Uterus (tissue), 4 donors: ENCODE results near the gene EHF. TPM values are rescaled to one million over a fixed set of nuclear protein-coding genes. Genes with fewer than 3 reads are reported as not detected.

Experiments
- DNase-seq, 2 donors: peaks; one replicate each; pipeline ENCODE4 v3.0.0-alpha.2; 2019 to 2020
- H3K27ac ChIP-seq, 2 donors: fragments of 200-600 bp; sonication (generic); 1 replicate in 1 of 2; 2 replicates in 1 of 2; pipeline ENCODE4 v1.5.1; 2016 to 2018
- H3K27me3 ChIP-seq, 2 donors: fragments of 200-600 bp; sonication (generic); one replicate each; pipeline ENCODE4 v1.5.1; 2018 to 2019; ENCODE audit warnings: control low read depth in 1 of 2
- H3K36me3 ChIP-seq, 2 donors: fragments of 200-600 bp; sonication (generic); one replicate each; pipeline ENCODE4 v1.5.1; 2019; ENCODE audit warnings: control low read depth in 1 of 2
- H3K4me1 ChIP-seq, 2 donors: fragments of 200-600 bp; sonication (generic); one replicate each; pipeline ENCODE4 v1.5.1; 2018 to 2019; ENCODE audit warnings: control low read depth in 1 of 2
- H3K4me3 ChIP-seq, 2 donors: fragments of 200-600 bp; sonication (generic); 1 replicate in 1 of 2; 2 replicates in 1 of 2; pipeline ENCODE4 v1.5.1; 2018 to 2019; ENCODE audit warnings: mild to moderate bottlenecking in 1 of 2
- H3K9me3 ChIP-seq, 2 donors: fragments of 200-600 bp; sonication (generic); one replicate each; pipeline ENCODE4 v1.5.1; 2019; ENCODE audit warnings: control low read depth in 1 of 2
- POLR2A ChIP-seq, 2 donors: fragments of 450-650 bp; IDR thresholded peaks; one replicate each; pipeline ENCODE4 v1.6.1; 2016; ENCODE audit warnings: antibody characterized with exemption in 2 of 2, mild to moderate bottlenecking in 1 of 2, moderate library complexity in 1 of 2
- intact Hi-C: fragments of 100-400 bp; cut with DNase I; formaldehyde crosslinking; loops from one replicate; pipeline ENCODE4 v1.15.1; 2023; ENCODE audit warnings: low total_unique reads
- total RNA-seq, 4 donors: library from RNA; depleted of rRNA in 3 of 4; stranded (reverse); fragments of >200 nt in 3 of 4; gene quantifications; one replicate each; pipeline versions ENCODE4 v1.1.0 to v1.2.4, GENCODE V29; 2014 to 2023
- TF ChIP-seq, protein P1 (sequence below), 4 experiments: fragments of 200-600 bp in 2 of 4; fragments of 450-650 bp in 2 of 4; sonication (generic) in 2 of 4; IDR thresholded peaks; one replicate each; pipeline ENCODE4 v1.5.1; 2016 to 2019; ENCODE audit warnings: antibody characterized with exemption in 4 of 4, mild to moderate bottlenecking in 2 of 4, moderate library complexity in 1 of 4
- donor health status: DM: yes; HTN: yes; CAD: no.

EHF gene
- total RNA-seq, 4 donors from 2014 or later: 0.59 to 98.7 (median 1.6) TPM

DNA sequence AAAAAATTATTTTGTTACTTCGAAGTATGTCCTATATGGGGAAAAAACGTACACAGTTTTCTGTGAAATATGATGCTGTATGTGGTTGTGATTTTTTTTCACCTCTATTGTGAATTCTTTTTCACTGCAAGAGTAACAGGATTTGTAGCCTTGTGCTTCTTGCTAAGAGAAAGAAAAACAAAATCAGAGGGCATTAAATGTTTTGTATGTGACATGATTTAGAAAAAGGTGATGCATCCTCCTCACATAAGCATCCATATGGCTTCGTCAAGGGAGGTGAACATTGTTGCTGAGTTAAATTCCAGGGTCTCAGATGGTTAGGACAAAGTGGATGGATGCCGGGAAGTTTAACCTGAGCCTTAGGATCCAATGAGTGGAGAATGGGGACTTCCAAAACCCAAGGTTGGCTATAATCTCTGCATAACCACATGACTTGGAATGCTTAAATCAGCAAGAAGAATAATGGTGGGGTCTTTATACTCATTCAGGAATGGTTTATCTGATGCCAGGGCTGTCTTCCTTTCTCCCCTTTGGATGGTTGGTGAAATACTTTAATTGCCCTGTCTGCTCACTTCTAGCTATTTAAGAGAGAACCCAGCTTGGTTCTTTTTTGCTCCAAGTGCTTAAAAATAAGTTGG lies 38.3 kb downstream of the EHF start:
- H3K4me3 ChIP-seq: no peak overlapping the region
- intact Hi-C loops: no loop called here
- TF ChIP-seq, protein P1, sequence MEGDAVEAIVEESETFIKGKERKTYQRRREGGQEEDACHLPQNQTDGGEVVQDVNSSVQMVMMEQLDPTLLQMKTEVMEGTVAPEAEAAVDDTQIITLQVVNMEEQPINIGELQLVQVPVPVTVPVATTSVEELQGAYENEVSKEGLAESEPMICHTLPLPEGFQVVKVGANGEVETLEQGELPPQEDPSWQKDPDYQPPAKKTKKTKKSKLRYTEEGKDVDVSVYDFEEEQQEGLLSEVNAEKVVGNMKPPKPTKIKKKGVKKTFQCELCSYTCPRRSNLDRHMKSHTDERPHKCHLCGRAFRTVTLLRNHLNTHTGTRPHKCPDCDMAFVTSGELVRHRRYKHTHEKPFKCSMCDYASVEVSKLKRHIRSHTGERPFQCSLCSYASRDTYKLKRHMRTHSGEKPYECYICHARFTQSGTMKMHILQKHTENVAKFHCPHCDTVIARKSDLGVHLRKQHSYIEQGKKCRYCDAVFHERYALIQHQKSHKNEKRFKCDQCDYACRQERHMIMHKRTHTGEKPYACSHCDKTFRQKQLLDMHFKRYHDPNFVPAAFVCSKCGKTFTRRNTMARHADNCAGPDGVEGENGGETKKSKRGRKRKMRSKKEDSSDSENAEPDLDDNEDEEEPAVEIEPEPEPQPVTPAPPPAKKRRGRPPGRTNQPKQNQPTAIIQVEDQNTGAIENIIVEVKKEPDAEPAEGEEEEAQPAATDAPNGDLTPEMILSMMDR (IDR thresholded peaks at IDR 0.05): no peak
- no peak for TF ChIP-seq POLR2A (IDR thresholded peaks at IDR 0.05)

DNA sequence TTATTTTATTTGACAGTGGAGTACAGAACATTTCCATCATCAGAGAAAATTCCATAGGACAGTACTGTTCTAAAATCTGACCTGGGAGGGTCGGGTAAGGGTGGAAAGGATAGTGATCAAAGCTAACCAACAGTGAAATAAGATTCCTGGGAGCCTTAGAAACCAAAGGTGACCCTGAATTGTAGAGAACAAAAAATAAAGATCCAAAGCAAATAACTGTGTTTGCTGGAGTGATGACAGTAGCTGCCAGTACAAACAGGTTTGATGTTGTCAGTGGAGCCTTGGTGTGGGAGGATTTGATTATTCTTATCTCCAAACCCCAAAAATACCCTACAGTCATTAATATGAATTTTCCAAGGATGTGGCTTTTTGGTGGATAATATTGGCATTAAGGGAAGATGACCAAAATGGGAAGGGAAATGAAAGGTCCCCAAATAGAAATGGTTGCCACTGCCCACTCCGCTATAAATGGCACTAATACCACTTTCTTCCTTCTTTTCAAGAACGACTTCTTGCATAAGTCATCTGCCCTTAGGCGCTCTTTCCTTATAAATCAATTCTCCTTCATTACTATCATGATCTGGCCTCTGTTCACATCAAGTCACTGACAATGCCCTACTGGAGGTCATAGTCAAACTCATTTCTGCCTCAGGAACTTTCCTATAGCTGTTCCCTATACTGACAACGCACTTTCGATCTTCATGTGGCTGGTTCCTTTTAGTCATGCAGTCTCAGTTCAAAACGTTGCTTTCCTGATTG lies 44.4 kb downstream of the EHF start:
- H3K27ac ChIP-seq: no peak overlapping the region
- H3K4me3 ChIP-seq: no peak overlapping the region
- no peaks in the 10 kb centered on the region for H3K4me1 ChIP-seq
- H3K36me3 ChIP-seq: no peaks in the 10 kb centered on the region
- intact Hi-C loops: no loop called here
- no peaks in the 10 kb centered on the region for H3K27me3 ChIP-seq
- H3K9me3 ChIP-seq: no peaks in the 10 kb centered on the region
- TF ChIP-seq POLR2A (IDR thresholded peaks at IDR 0.05): no peak
- TF ChIP-seq, protein P1 (IDR thresholded peaks at IDR 0.05): no peak
- DNase-seq: no peak

More for the DNA sequence above, 38.3 kb downstream of the EHF start:
- H3K27me3 ChIP-seq: no peaks in the 10 kb centered on the region
- H3K9me3 ChIP-seq: no peaks in the 10 kb centered on the region
- no peak for DNase-seq
- H3K27ac ChIP-seq: no peak overlapping the region
- H3K4me1 ChIP-seq: no peaks in the 10 kb centered on the region
- H3K36me3 ChIP-seq: no peaks in the 10 kb centered on the region

DNA sequence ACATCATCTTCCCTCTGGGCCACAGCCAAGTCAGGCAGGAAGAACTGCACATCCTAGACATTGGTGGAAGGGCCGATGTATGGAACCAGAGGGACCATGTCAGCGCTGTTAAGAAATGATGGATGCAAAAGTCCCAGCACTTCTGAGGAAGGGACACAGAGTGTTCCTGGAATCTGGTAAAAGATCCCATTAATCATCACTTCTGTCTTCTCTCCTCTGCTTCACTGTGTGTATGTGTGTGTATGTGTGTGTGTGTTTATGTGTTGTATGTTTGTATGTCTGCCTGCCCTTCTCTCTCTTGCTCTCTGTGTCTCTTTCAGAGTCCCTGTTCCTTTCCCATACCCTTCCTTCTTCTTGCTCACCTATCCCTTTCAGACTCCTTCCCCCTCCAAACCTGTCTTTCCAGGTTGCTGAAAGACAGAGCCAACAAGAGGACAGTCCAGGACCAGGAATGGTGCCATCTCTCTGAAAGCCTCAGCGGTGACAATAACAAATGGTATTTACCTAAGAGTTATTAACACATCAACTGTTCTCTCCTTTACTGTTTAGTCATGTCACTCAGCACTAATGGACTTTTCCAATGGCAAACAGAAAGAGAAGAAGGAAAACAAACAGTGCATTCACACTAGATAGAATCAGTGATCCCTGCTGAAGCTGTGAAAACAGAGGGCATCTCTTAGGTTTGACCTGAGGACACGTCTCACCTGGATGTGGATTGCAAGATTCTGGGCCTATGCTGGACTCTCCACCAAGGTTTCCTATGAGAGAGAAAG lies 47.1 kb downstream of the EHF start:
- no peak for DNase-seq
- no peaks in the 10 kb centered on the region for H3K36me3 ChIP-seq
- TF ChIP-seq, protein P1 (IDR thresholded peaks at IDR 0.05): no peak
- TF ChIP-seq POLR2A (IDR thresholded peaks at IDR 0.05): no peak
- H3K4me3 ChIP-seq: no peak overlapping the region
- H3K4me1 ChIP-seq: no peaks in the 10 kb centered on the region
- intact Hi-C loops: no loop called here
- H3K27ac ChIP-seq: no peak overlapping the region
- no peaks in the 10 kb centered on the region for H3K27me3 ChIP-seq
- no peaks in the 10 kb centered on the region for H3K9me3 ChIP-seq

DNA sequence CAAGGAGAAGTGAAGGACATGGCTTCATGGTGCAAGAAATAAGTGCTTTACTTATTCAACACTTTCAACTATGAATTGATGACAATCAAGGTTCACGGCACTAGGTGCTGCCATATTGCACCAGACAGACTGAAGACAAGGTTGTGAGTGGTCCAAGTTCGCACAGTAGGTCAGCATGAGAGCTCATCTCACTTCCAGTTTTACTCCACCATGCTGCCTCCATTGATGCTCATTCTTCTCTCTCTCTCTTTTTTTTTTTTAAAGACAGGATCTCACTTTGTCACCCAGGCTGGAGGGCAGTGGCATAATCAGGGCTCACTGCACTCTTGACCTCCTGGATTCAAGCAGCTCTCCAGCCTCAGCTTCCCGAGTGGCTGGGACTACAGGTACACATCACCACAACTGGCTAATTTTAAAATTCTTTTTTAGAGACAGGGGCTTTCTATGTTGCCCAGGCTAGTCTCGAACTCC lies 47.7 kb downstream of the EHF start:
- no peak for TF ChIP-seq POLR2A (IDR thresholded peaks at IDR 0.05)
- TF ChIP-seq, protein P1 (IDR thresholded peaks at IDR 0.05): no peak
- Histone ChIP-seq H3K4me1 (no peaks in the 10 kb centered on the region), H3K27ac (no peak overlapping the region), H3K27me3 (no peaks in the 10 kb centered on the region), H3K4me3 (no peak overlapping the region), H3K9me3 (no peaks in the 10 kb centered on the region), H3K36me3 (no peaks in the 10 kb centered on the region)
- DNase-seq: no peak
- intact Hi-C loops: no loop called here
